Activated CD4-positive, alpha-beta T cell treated with anti-CD3 and anti-CD28 coated beads, Interleukin-2, amount 50 U/mL, for 24 hours (primary cell): ENCODE results near the gene TMEM45B.
"Not testable (repeated sequence)": the region's sequence is repeated elsewhere in the genome, so short reads cannot be mapped to it uniquely, and the experiment has no call there.

ENCODE experiments used
- DNase-seq, 2 donors: peaks; one replicate each; pipeline ENCODE4 v3.0.0-alpha.2; 2020; ENCODE audit warnings: low read depth in 1 of 2, low spot score in 1 of 2

TMEM45B gene

GRCh38 chr11:129804012-129804411 is 11.6 kb upstream of the TMEM45B start:
- no peak for DNase-seq

- DNase-seq = not testable (repeated sequence)
Observed at GRCh38 chr11:129808241-129808640, 7.4 kb upstream of the TMEM45B start.

GRCh38 chr11:129813231-129813791 is 2.3 kb upstream of the TMEM45B start:
- no peak for DNase-seq

- DNase-seq = peak; percentile 64 to 74
Observed at GRCh38 chr11:129814244-129815014, 1.2 kb upstream of the TMEM45B start.

GRCh38 chr11:129817534-129818051 is 1.9 kb downstream of the TMEM45B start:
- no peak for DNase-seq

- DNase-seq = not testable (repeated sequence)
Observed at GRCh38 chr11:129818236-129818635, 2.6 kb downstream of the TMEM45B start.

GRCh38 chr11:129819237-129819636 is 3.6 kb downstream of the TMEM45B start:
- no peak for DNase-seq

- DNase-seq = not testable (repeated sequence)
Observed at GRCh38 chr11:129820228-129820627, 4.6 kb downstream of the TMEM45B start.

GRCh38 chr11:129823281-129823680 is 7.6 kb downstream of the TMEM45B start:
- DNase-seq = not testable (repeated sequence)

- not testable (repeated sequence) for DNase-seq
Observed at GRCh38 chr11:129823799-129824198, 8.2 kb downstream of the TMEM45B start.

GRCh38 chr11:129825380-129825779 is 9.7 kb downstream of the TMEM45B start:
- DNase-seq = no peak

GRCh38 chr11:129828301-129828836 is 12.7 kb downstream of the TMEM45B start:
- no peak for DNase-seq

- not testable (repeated sequence) for DNase-seq
Observed at GRCh38 chr11:129829497-129829896, 13.8 kb downstream of the TMEM45B start.

- not testable (repeated sequence) for DNase-seq
Observed at GRCh38 chr11:129831227-129831626, 15.6 kb downstream of the TMEM45B start.

GRCh38 chr11:129833260-129833659 is 17.6 kb downstream of the TMEM45B start:
- not testable (repeated sequence) for DNase-seq

GRCh38 chr11:129836423-129836891 is 20.8 kb downstream of the TMEM45B start:
- not testable (repeated sequence) for DNase-seq

- DNase-seq = no peak
Observed at GRCh38 chr11:129836979-129837378, 21.3 kb downstream of the TMEM45B start.

- DNase-seq = no peak
Observed at GRCh38 chr11:129840236-129840635, 24.6 kb downstream of the TMEM45B start.

GRCh38 chr11:129842138-129842537 is 26.5 kb downstream of the TMEM45B start:
- DNase-seq = no peak

GRCh38 chr11:129846508-129847335 is 31.1 kb downstream of the TMEM45B start:
- DNase-seq = no peak

- not testable (repeated sequence) for DNase-seq
Observed at GRCh38 chr11:129847361-129847760, 31.7 kb downstream of the TMEM45B start.
